Activated CD4-positive, alpha-beta T cell treated with anti-CD3 and anti-CD28 coated beads, Interleukin-2, amount 50 U/mL, for 24 hours (primary cell): ENCODE measurements around the gene ETF1.

Source experiments
- DNase-seq, 2 donors: peaks; one replicate each; pipeline ENCODE4 v3.0.0-alpha.2; 2020; ENCODE audit warnings: low read depth in 1 of 2, low spot score in 1 of 2

ETF1 gene

GRCh38 chr5:138542956-138543729 lies at the start of gene ETF1:
Gene ETF1 (minus strand): TSS chr5:138543236. CDS start chr5:138542918, 318 bp downstream.
- peak; percentile 97 to 100 for DNase-seq

DNA sequence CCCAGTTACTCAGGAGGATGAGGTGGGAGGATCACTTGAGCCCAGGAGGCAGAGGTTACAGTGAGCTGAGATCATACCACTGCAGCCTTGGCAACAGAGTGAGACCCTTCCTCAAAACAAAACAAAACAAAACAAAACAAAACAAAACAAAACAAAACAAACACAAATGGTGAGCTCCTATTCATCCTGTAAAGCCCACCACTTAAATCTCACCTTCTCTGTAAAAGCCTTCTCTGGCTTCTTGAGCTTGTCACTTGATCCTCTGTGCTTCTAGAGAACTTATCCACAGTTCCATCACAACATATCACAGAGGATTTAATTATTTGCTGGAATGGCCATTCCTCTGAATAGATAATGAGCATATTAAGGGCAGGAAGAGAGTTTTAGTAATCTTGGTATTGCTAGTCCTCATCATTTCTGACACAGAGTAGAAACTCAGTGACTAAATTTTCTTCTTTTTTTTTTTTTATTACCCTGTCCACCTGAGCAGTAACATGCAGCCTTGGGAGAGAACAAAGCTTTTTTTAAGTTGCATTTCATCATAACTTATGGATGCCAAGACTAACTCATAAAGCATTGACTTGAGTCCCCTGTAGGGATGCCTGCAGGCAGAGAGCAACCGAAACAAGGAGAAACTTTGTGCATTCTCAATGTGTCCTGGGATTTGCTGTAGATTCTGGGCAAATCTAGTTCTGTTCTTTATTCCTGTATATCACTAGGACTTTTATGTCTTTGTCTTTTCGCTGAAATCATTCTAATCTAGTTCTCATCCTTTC lies 45.2 kb upstream of the ETF1 start:
- no peak for DNase-seq

- DNase-seq: no peak
Observed at GRCh38 chr5:138585157-138585556, 42.1 kb upstream of the ETF1 start.

DNA sequence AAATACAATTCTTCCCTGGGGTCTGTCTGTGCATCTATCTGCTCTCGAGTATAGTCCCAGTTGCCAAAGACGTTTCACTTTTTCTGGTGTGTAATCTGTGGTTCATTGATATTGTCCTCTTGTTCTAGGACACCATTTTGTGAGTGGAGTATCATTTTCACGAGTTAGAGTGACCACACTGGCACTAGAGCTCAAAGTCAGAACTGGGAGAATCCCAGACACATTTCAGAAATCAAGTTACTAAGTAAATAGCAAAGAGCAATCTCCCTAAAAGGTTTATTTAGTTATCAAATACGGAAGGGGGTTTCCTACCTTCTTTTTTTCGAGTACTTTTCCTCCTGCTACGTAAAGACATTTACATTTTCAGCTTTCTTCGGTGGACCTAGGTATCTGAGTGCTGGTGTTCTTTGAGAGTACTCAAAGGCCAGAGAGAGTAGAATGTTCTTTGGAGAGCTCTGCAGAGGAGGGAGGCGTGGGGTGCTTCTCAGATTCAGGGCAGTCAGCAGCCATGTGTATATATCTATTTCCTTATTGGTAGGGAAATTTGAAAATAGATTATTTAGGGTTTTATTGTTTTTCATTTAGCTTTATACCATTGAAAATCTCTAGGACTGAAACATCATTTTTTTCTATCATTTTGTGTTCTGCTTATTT lies 41.1 kb upstream of the ETF1 start:
- DNase-seq: no peak

DNA sequence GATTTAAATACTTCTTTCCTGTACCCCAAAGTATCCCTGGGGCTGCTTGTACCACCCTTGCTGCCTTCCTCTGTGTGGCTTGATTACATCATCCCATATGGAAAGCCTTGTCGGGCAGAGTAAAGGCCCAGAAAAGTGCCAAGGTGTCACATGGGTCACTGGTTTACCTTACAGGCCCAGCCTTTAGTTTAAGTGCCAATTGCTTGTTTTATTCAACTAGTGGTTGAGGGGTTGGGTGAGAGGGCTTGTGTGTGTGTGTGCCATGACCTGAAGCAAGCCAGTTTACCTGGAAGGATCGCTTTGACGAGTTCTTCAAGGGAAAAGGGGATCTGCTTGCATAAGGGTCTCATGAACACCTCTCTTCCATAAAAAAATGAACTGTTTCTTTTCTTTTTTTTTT lies 39.9 kb upstream of the ETF1 start:
- DNase-seq: no peak

DNA sequence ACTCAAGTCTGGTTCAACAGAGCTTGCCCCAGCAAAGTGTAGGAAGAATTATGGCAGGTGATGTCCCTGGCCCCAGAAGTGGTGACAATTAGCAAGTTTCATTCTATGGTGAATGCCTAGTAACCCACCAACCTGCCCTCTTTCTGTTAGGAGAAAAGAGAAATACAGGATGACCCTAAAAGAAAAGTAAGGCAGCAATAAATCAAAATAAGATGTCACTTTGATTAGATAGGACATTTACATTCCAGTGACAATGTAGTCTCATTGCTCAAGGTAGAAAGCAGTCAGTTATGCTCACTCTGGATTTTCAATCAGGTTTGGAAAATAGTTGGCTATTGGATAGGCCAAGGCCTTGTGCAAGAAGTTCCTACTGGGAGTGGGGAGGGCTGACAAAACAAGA lies 37.7 kb upstream of the ETF1 start:
- no peak for DNase-seq

- DNase-seq: no peak
Observed at GRCh38 chr5:138580001-138580400, 37.0 kb upstream of the ETF1 start.

DNA sequence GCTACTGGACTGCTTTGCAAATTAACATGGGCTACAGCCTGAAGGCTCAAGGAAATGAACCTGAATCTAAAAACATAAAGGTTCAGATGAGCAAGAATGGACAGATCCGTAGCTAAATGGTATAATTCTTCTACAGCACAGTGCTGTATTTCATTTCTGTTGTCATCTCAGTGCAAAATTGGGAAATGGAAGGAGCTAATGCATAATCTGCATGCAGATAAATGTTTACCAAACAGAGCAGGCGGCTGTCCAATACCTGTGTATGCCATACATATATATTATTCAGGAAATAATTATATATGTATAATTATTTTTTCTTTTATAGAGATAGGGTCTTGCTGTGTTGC lies 36.5 kb upstream of the ETF1 start:
- DNase-seq: no peak

DNA sequence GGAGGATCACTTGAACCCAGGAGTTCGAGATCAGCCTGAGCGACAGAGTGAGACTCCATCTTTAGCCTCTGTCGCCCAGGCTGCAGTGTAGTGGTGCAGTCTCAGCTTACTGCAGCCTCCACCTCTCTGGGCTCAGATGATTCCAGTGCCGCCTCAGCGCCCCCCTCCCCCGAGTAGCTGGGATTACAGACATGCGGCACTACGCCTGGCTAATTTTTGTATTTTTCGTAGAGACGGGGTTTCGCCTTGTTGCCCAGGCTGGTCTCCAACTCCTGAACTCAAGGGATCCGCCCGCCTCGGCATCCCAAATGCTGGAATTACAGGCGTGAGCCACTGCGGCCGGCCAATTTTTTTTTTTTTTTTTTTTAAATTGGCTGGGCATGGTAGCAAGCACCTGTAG lies 34.4 kb upstream of the ETF1 start:
- no peak for DNase-seq

GRCh38 chr5:138575194-138576015 lies 32.4 kb upstream of the ETF1 start, which contains the start of gene HSPA9:
Gene HSPA9 (minus strand): TSS chr5:138575401. CDS start chr5:138575318, 83 bp downstream.
- DNase-seq: peak; percentile 92 to 97

DNA sequence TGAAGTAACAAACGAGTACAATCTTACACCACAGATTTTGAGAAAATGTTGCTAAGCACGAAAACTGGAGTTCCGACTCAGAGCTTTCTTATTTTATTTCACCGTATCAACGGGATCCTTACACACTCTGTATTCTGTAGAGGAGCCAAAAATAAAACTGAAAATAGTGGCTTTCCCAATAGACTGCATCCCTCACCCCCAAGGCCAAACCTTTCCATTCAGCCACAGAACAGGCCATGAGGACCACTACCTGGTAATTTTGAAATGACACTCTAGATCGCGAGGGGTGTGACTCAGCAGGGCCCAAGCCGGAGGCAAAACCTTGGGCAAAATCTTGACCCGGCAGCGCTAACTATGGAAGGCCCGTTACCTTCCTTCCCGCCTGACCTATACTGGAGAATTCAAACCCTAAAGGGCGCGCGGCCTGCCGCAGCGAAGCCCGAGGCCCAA lies 31.7 kb upstream of the ETF1 start:
- no peak for DNase-seq

- no peak for DNase-seq
Observed at GRCh38 chr5:138573949-138574670, 31.1 kb upstream of the ETF1 start.

DNA sequence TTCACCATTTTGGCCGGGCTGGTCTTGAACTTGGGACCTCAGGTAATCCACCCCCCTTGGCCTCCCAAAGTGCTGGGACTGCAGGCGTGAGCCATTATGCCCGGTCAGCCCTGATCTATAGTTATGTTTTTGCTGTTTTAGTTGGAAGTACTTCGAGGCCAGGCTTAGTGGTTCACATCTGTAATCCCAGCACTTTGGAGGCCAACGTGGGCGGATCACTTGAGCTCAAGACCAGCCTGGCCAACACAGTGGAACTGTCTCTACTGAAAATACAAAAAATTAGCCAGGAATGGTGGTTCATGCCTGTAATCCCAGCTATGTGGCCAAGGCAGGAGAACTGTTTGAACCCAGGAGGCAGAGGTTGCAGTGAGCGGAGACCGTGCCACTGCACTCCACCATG lies 30.2 kb upstream of the ETF1 start:
- no peak for DNase-seq

GRCh38 chr5:138570871-138571270 lies 27.8 kb upstream of the ETF1 start:
- no peak for DNase-seq

- no peak for DNase-seq
Observed at GRCh38 chr5:138569782-138570181, 26.7 kb upstream of the ETF1 start.

- DNase-seq: no peak
Observed at GRCh38 chr5:138568061-138568824, 25.2 kb upstream of the ETF1 start.

GRCh38 chr5:138566792-138567191 lies 23.8 kb upstream of the ETF1 start:
- no peak for DNase-seq

- no peak for DNase-seq
Observed at GRCh38 chr5:138565100-138565821, 22.2 kb upstream of the ETF1 start.

GRCh38 chr5:138564242-138564641 lies 21.2 kb upstream of the ETF1 start:
- DNase-seq: no peak
